Activated CD4-positive, alpha-beta T cell treated with anti-CD3 and anti-CD28 coated beads for 48 hours (primary cell): ENCODE results near the gene SLC17A6.

Experiments used
- DNase-seq: peaks from one replicate; pipeline ENCODE4 v3.0.0-alpha.2; 2020

Gene SLC17A6

DNA sequence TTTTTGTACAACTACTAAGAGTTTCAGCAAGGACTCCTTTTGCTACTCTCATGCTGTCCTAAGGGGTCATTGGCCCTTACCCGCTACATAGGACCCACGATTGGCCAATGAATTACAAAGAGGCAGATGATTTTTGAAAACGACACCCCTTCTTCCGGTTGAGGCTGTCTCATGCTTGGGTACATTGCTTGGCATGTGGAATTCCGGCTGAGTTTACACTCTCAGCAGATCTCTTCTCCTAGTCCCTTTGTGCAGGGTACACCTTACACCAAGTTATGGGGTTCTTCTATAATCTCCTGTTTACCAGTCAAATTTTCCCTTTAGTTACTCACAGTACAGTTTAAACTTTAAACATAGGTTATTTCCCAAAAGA lies 52.1 kb downstream of the SLC17A6 start:
- DNase-seq: no peak

DNA sequence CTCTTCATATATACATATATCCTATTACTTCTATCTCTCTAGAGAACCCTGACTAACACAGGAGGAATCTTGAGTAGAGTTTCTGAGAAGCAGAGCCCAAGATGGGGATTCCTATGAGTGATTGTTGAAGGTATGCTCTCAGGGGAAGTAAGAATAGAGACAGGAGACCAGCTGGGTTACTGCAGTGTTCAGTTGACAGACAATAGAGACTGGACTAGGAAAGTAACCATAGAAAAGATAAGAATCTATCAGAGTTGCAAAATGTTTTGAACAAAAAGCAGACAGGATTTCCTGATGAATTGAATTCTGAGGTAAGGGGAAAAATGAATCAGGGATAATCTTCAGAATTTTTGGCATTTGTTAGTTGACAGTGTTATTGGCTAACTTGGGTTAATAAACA lies 54.4 kb downstream of the SLC17A6 start:
- DNase-seq: no peak

DNA sequence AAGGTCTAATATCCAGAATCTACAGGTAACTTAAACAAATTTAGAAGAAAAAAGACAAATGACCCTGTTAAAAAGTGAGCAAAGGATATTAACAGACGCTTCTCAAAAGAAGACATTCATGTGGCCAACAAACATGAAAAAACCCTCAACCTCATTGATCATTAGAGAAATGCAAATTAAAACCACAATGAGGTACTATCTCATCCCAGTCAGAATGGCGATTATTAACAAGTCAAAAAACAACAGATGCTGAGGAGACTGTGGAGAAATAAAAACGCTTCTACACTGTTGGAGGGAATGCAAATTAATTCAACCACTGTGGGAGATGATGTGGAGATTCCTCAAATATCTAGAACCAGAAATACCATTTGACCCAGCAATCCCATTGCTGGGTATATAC lies 67.2 kb downstream of the SLC17A6 start:
- DNase-seq: no peak

DNA sequence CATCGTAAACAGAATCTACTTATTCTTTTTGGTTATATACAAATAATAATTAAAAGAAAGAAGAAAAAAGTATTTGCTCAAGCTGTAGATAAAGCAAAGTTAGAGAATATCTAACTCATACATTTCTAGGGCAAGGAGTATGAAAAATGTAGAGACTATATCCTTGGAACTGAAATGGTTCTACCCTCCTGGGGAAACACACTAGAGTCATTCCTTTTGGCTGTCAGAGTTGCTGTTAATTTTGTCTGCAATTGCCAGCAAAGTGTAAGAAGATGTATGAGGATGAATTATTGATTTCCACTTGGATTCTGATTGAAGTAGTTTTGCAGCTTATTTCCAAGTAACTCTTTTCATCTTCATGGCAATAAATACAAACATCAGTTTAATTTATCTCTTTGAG lies 69.1 kb downstream of the SLC17A6 start:
- no peak for DNase-seq

DNA sequence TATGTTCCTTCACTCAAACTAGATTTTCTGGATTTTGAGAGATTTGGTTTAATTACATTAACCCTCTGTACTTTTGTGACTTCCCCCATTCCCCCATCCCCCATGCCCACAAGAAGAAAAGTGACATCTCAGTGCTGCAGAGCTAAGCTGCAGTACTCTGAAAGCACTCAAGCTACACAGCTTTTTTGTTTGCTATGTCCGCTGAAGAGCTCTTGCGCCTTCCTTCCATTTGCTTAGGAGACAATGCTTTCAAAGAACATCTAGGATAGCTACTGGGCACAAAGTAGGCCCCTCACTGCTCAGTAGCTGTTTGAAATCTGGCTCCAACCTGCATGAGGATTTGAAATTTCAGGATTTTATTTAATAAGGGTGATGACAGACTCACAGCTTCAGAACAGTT lies 69.7 kb downstream of the SLC17A6 start:
- DNase-seq: no peak

DNA sequence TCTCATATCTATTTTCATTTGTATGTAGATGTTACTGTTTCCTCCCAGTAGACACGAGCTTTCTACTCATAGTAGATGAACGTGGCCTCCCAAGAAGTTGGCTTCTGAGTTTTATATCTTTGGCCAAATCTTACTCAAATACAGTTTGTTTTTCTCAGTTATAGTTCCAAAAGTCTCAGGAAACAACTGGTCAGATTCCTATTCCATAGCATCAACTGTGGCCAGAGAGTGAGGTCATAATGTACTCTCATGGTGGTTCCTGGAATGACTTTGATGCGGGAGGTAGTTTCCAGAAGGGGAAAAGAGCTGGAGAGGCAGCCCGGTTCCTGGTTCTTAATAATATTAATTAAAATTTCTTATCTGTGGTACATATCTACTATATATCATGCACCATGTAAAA lies 77.3 kb downstream of the SLC17A6 start:
- DNase-seq: no peak

DNA sequence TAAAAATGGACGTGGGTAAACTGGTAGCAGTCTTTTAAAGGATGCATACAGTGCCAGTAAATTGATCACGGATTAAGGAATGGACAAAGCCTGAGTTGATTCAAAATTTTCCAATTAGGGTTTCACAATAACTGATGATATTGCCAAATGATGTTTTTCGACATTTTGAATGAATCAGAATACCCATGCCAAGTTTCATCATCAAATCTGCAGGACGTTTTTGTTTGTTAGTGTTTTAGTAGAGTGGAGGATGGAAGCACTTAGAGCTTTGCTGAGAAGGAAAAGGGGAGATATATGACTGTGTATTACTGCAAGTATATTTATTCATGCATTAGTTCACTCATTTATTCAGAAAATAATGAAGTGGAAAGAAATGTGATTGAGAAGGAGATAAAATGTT lies 78.3 kb downstream of the SLC17A6 start:
- DNase-seq: no peak

DNA sequence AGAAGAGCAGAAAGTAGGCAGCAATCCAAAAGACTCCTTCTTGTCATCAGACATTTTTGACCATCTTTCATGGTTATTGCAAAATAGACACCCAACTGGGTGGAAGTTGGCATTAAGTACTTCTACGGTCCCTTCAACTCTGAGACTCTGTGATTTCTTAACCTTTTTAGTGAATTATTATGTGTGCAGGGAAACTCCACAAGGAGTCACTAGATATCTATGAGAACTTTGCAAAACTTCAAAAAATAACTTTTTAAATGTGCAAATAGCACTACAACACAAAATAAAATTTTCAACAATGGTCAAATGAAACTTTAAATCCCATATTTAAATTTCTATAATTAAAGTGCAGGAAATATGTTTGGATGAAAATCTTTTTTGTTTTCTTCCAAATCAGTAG lies 88.7 kb downstream of the SLC17A6 start:
- DNase-seq: no peak
